HT1080 (cell line): ENCODE data around the gene SEC14L6. TPM values are rescaled to one million over a fixed set of nuclear protein-coding genes. Genes with fewer than 3 reads are reported as not detected.

Experiments used
- DNase-seq: peaks from one replicate; pipeline ENCODE4 v3.0.0-alpha.2; 2015; ENCODE audit warnings: low read depth
- total RNA-seq: library from RNA; depleted of rRNA; stranded (reverse); fragments of >200 nt; shearing (Covaris generic); gene quantifications from 2 replicates; pipeline ENCODE4 v1.2.3, GENCODE V29; 2014

Gene SEC14L6
- total RNA-seq, 1 experiment from 2014 or later = not detected

- DNase-seq = no peak
Measured at GRCh38 chr22:30537083-30537731, 9.3 kb downstream of the SEC14L6 start.

GRCh38 chr22:30535182-30535581 is 11.4 kb downstream of the SEC14L6 start:
- no peak for DNase-seq

GRCh38 chr22:30531651-30532608 is 14.6 kb downstream of the SEC14L6 start:
- no peak for DNase-seq

GRCh38 chr22:30526656-30527055 is 19.9 kb downstream of the SEC14L6 start:
- DNase-seq = no peak

GRCh38 chr22:30523646-30524489 is 22.7 kb downstream of the SEC14L6 start:
- no peak for DNase-seq

- no peak for DNase-seq
Measured at GRCh38 chr22:30521368-30522156, 25.0 kb downstream of the SEC14L6 start.

GRCh38 chr22:30519842-30520425 is 26.6 kb downstream of the SEC14L6 start:
- DNase-seq = no peak

GRCh38 chr22:30516731-30517130 is 29.8 kb downstream of the SEC14L6 start:
- DNase-seq = no peak

- DNase-seq = no peak
Measured at GRCh38 chr22:30516273-30516672, 30.3 kb downstream of the SEC14L6 start.

- DNase-seq = no peak
Measured at GRCh38 chr22:30514252-30514651, 32.3 kb downstream of the SEC14L6 start.

GRCh38 chr22:30513462-30513861 is 33.1 kb downstream of the SEC14L6 start:
- DNase-seq = no peak

GRCh38 chr22:30511911-30512310 is 34.6 kb downstream of the SEC14L6 start:
- no peak for DNase-seq

- no peak for DNase-seq
Measured at GRCh38 chr22:30511109-30511508, 35.4 kb downstream of the SEC14L6 start.

- DNase-seq = no peak
Measured at GRCh38 chr22:30508216-30508615, 38.3 kb downstream of the SEC14L6 start.

- DNase-seq = no peak
Measured at GRCh38 chr22:30507670-30508069, 38.9 kb downstream of the SEC14L6 start.

- DNase-seq = no peak
Measured at GRCh38 chr22:30506507-30506968, 40.0 kb downstream of the SEC14L6 start.

- no peak for DNase-seq
Measured at GRCh38 chr22:30503551-30503950, 43.0 kb downstream of the SEC14L6 start.

- no peak for DNase-seq
Measured at GRCh38 chr22:30502911-30503310, 43.6 kb downstream of the SEC14L6 start.

GRCh38 chr22:30502153-30502552 is 44.4 kb downstream of the SEC14L6 start:
- DNase-seq = no peak

- DNase-seq = no peak
Measured at GRCh38 chr22:30500628-30501027, 45.9 kb downstream of the SEC14L6 start.
